Measurements from ENCODE around the gene ZNF117.
A peak's percentile ranks its signal among the peaks of the same experiment; 100 is the strongest.
"Not testable (repeated sequence)": the region's sequence is repeated elsewhere in the genome, so short reads cannot be mapped to it uniquely, and the experiment has no call there.

Gene ZNF117

GRCh38 chr7:64990936-64991335 is at the start of gene ZNF117:
Gene ZNF117, minus strand, starts transcription at chr7:64991036.
- DNase-seq (ENCODE audit: low spot score): no peak

- peak; percentile 16 for DNase-seq (ENCODE audit: low spot score)
These were observed 47.9 kb upstream of the ZNF117 start for GRCh38 chr7:65038767-65039166.

GRCh38 chr7:65037740-65038688 is 47.2 kb upstream of the ZNF117 start:
- DNase-seq (ENCODE audit: low spot score): peak; percentile 95

GRCh38 chr7:65036526-65036925 is 45.7 kb upstream of the ZNF117 start:
- not testable (repeated sequence) for DNase-seq (ENCODE audit: low spot score)

- not testable (repeated sequence) for DNase-seq (ENCODE audit: low spot score)
These were observed 44.6 kb upstream of the ZNF117 start for GRCh38 chr7:65035469-65035868.

- DNase-seq (ENCODE audit: low spot score): not testable (repeated sequence)
These were observed 43.4 kb upstream of the ZNF117 start for GRCh38 chr7:65034120-65034782.

GRCh38 chr7:65033391-65033790 is 42.6 kb upstream of the ZNF117 start:
- DNase-seq (ENCODE audit: low spot score): not testable (repeated sequence)

GRCh38 chr7:65025023-65025422 is 34.2 kb upstream of the ZNF117 start:
- not testable (repeated sequence) for DNase-seq (ENCODE audit: low spot score)

GRCh38 chr7:65020978-65021377 is 30.1 kb upstream of the ZNF117 start:
- not testable (repeated sequence) for DNase-seq (ENCODE audit: low spot score)

GRCh38 chr7:65009881-65010280 is 19.0 kb upstream of the ZNF117 start:
- DNase-seq (ENCODE audit: low spot score): not testable (repeated sequence)

GRCh38 chr7:65009394-65009793 is 18.6 kb upstream of the ZNF117 start:
- DNase-seq (ENCODE audit: low spot score): not testable (repeated sequence)

GRCh38 chr7:65007036-65007435 is 16.2 kb upstream of the ZNF117 start:
- not testable (repeated sequence) for DNase-seq (ENCODE audit: low spot score)

GRCh38 chr7:65006094-65006992 is 15.5 kb upstream of the ZNF117 start, which contains the start of gene ERV3-1:
Gene ERV3-1, minus strand, starts transcription at chr7:65006687. Its CDS starts 13,661 bp downstream, at chr7:64993026.
- DNase-seq (ENCODE audit: low spot score): peak; percentile 90

GRCh38 chr7:65004575-65004974 is 13.7 kb upstream of the ZNF117 start:
- no peak for DNase-seq (ENCODE audit: low spot score)

GRCh38 chr7:65002972-65003585 is 12.2 kb upstream of the ZNF117 start:
- DNase-seq (ENCODE audit: low spot score): no peak

- no peak for DNase-seq (ENCODE audit: low spot score)
These were observed 10.5 kb upstream of the ZNF117 start for GRCh38 chr7:65001291-65001814.

GRCh38 chr7:64999165-65000004 is 8.5 kb upstream of the ZNF117 start:
- DNase-seq (ENCODE audit: low spot score): no peak

- no peak for DNase-seq (ENCODE audit: low spot score)
These were observed 8.0 kb upstream of the ZNF117 start for GRCh38 chr7:64998865-64999164.

GRCh38 chr7:64997927-64998391 is 7.1 kb upstream of the ZNF117 start:
- DNase-seq (ENCODE audit: low spot score): no peak
